A172 (cell line): ENCODE measurements around the gene CAMK2A. TPM values are rescaled to one million over a fixed set of nuclear protein-coding genes. Genes with fewer than 3 reads are reported as not detected.

ENCODE experiments used
- DNase-seq: peaks from one replicate; pipeline ENCODE4 v3.0.0-alpha.2; 2015; ENCODE audit warnings: low spot score
- total RNA-seq: library from RNA; depleted of rRNA; stranded (reverse); fragments of >200 nt; shearing (Covaris generic); gene quantifications from 2 replicates; pipeline ENCODE4 v1.2.3, GENCODE V29; 2014

Gene CAMK2A
- total RNA-seq, 1 experiment from 2014 or later = 1.2 TPM

DNA sequence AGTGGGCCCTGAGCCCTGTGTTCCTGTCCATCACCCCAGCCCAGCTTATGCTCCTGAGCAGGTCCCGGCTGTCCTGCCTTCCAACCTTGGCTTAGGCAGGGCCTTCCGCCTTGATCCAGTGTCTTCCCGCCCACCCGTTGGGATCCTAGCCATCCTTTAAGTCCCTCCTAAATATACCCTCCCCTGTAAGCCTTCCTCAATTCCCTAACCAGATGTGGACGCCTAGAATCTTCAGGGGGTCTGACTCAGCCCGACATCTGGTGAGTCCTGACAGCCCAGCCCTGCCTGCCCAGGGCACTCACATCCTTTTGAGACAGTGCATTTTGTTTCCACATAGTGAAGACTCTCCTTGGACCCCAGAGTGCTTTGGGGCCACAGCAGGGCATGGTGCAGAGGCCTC, 76.0 kb downstream of the CAMK2A start:
- no peak for DNase-seq

DNA sequence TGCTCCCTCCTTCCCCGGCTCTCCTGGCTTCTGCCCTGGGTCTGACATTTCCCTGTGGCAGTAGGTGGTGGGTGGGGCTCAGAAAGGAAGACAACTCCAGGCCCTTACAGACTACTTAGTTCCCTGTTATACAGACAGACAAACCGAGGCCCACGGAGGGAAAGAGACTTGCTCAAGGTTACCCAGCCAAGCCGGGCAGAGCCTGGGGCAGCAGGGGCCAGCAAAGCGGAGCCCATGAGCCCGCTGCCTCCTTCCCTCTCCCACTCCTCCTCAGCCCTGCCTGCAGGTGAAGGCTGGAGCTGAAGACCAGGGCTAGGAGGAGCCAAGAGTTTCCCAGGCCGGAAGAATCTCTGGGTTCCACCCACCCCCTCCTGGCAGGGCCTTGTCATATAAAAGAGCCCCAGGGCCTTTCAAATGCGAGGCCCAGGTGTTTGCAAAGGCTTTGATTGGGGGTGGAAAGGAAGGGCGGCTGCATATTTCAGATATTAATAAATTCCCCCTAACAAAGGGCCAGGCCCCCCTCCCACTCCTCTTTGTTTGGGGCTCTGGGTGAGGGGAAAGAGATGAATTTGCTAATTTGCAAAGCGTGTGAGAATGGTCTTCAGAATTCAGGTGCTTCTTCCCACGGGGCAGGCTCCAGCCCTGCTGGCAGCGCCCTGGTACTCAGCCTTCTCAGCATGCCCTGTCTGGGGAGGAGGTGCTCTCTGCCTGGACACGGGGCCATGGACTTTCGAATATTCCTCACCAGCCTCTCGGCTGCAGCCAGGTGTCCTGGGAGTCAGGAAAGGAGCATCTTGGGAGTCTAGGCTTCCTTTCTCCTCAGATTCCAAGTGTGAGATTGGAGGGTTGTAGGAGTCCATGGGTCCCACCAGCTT, 78.2 kb downstream of the CAMK2A start:
- DNase-seq = no peak

DNA sequence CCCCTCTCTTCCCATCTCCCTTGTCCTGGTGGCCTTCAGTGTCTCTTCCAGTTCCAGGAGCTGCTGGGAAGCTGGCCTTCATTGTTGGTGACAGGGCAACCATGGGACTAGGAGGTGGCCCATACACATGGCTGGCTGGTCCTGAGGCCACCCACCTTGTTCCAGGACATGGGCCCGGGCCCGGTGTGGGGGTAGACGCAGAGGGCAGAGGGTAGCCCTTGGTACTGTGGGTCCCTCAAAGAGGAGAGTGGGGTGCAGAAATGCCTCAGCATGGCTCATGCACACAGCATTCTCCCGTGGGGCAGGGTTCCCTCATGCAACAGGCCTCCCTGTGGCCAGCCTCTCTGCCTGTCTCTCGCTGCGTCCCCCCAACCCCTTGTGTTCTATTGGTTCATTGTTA, 78.9 kb downstream of the CAMK2A start:
- no peak for DNase-seq

DNA sequence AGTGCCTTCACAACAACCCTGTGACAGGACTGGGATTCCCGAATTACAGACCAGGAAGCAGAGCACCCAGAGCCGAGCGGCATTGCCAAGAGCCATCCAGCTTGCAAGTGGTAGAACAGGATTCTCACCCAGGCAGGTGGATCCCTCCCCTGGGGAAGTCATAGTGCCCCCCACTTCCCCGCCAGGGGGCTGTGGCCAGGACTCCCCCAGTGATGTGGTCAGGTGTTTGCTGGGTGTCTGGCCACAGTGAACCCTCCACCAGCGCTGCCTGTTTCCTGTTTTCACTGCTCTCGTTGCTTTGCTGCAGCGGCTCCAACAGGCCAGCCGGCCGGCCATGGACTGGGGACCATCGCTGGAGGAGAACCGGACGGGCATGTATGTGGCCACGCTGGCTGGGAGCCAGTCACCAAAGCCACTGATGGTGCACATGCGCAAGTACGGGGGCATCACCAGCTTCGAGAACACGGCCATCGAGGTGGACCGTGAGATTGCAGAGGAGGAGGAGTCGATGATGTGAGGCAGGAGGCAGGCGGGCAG, 80.4 kb downstream of the CAMK2A start:
- DNase-seq = peak; percentile 80

DNA sequence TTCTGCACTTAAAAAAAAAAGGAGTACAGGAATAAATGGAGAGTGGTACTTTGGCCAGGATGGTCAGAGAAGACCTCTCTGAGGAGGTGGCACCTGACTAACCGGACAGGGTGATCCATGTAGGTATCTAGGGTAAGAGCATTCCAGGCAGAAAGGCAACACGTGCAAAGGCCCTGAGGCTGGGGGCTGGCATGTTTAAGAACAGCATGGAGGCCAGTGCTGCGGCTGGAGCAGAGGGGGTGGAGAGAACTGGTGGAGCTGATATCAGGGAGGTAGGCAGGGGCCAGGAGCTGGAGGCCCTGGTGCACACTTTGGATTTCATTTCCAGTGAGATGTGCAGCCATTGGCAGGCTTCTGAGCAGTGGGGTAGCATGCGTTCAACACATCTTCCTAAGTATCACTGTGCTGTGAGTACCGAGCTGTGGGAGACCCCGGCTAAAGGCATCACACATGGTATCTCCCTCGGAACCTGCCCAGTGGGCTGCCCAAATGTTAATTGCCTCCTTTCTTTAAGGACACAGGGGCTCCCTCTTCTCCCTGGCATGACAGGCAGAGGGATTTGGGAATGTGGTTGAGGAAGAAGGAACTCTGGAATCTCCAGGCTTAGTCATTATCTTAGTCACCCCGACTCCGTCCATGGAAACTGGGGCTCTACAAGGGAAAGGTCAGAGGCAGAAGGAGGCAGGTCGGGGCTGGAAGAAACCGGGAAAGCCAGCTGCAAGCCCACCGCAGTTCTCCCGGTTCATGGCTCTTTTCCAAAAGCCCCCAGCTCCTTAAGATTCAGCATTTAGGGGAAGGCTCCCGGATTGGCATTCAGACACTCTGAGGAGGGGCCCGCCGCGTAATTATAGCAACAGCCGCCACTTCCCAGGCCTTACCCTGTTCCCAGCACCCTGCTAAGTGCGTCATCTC, 81.1 kb downstream of the CAMK2A start:
- DNase-seq = peak; percentile 88

DNA sequence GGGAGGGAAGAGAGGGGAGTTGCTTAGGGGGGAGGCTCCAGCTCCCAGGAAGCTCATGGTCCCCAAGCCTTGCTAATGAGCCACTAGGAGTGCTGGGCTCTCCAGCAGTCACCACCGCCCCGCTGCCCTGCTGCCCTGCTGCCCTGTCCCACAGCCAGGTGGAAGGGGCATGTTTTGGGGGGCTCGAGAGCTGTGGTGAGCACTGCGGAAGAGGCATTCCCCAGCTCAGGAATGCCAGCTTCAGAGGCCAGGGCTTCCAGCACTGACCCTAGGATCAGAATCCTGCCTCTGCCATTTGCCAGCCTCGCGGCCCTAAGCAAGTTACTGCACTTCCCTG, 82.8 kb downstream of the CAMK2A start:
- no peak for DNase-seq

DNA sequence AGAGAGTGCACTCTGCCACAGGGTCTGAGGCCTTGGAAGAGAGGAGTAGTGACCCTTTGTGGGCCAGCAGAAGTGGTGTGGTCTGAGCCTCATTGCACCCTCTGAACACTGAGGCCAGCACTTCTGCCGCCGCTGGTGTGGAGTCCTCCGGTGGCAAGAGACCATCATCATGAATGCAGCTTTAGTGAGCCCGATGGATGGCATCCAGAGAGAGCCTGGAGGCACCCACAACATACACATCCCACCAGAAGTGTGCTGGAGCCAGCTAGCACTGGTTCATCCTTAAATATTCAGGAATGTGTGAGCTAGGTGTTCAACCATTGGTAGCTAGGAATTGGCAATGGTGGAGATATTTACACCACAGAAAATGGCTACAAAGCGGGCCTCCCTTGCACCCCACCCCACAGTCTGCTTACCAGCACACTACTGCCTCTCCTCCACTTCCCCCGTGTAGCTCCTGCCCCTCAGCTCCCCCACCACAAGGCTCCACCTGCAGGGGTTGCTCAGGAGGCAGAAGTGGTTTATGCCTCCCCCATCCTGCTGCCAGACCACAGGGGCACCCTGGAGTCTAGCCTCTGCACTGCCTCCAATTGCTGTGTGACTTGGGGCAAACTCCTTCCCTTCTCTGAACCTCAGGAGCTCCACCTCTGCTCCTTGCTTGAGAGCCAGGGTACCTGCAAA, 83.3 kb downstream of the CAMK2A start:
- no peak for DNase-seq

DNA sequence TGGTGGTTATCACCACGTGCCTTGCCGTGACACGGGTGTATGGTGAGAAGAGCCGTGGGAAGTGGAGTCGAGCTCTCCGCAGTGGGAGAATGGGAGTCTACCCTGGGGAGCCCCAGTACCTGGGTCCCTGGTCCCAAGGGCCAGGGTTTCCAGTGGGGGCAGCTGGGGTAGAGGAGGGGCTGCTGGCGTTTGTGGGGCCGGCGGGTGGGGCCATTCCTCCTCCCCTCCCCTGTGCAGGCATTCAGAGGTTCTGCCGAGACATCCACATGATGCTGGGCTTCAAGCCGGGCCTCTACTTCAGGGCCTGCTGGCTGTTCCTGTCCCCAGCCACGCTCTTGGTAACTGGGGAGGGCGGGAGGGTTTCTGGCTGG, 85.0 kb downstream of the CAMK2A start:
- DNase-seq = no peak

DNA sequence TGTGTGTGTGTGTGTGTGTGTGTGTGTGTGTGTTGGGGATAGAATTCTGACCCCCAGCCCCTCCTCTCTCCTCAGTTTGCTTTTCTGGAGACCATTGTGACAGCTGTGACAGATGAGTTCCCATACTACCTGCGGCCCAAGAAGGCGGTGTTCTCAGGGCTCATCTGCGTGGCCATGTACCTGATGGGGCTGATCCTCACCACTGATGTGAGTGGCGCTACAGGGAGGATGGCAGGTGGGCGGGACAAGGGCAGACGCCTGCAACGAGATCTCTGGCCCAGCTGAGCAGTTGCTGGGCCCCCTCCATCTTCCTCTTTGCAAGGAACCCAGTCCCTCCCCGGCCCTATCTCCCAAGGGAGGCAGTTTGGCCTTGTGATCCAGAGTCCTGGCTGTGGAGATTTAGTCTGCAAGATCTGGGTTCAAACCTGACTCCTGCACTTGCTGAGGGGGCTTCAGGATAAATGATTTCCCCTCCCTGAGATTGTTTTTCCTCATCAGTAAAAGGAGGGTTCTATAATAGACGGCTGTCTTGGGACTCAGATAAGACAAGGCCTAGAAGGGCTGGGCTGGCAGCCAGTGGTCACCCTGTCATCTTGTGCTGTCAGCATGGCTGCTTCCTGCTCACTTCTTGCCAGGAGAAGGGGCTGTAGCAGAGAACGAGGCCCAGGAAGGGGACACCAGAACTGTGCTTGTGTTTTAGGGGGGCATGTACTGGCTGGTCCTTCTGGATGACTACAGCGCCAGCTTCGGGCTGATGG, 85.6 kb downstream of the CAMK2A start:
- DNase-seq = no peak

DNA sequence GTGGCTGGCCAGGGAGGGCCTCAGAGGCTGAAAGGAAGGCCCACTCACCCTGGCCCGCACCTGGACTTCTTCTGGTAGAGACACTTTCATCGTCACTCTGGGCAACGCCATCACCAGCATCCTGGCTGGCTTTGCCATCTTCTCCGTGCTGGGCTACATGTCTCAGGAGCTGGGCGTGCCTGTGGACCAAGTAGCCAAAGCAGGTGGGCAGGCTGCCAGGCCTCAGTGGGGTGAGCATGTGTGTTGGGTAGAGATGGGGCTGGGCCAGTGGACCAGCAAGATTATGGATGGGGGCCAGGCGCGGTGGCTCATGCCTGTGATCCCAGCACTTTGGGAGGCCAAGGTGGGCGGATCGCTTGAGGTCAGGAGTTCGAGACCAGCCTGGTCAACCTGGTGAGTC, 87.1 kb downstream of the CAMK2A start:
- no peak for DNase-seq

DNA sequence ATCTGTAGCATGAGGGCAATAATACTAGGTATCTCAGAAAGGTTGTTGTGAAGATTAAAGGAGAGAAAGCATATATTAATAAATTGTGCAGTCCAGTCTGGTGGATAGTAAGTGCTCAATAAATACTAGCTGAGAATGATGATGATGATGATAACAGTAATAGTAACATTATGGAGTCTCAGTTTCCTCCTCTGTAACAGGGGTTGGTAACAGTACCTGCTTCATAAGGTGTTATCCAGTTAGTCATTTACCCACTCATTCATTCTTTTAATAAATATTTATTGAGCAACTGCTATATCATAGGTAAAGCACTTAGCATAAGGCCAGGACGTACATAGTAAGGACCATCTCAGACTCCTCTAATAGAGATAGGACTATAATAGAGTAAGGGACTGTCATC, 92.1 kb downstream of the CAMK2A start:
- DNase-seq = no peak

DNA sequence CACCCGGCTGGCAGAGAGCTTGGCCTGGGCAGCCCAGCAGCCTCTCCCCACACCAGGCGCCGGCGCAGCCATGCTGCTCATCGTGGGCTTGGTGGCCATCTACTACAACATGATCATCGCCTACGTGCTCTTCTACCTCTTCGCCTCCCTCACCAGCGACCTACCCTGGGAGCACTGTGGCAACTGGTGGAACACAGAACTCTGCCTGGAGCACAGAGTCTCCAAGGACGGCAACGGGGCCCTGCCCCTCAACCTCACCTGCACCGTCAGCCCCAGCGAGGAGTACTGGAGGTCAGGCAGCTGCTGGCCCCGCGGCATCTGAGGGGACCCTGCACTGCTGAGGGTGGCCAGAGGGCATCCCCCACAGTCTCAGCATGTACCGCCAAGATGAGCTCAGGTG, 92.6 kb downstream of the CAMK2A start:
- DNase-seq = no peak

DNA sequence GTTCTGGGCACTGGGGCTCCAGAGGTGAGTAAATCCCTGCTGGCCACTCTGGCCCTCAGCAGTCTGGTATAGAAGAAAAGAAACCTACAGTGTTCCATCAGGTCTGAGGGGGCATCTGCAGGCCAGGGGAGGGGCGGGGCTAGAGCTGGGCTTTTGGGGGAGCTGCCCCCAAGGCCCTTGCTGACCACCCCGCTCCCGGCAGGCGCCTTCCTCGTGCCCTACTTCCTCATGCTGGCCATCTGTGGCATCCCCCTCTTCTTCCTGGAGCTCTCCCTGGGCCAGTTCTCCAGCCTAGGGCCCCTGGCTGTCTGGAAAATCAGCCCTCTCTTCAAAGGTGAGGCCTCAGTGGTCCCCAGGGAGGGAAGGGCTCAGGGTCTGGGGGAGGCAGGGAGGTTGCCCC, 93.1 kb downstream of the CAMK2A start:
- DNase-seq = no peak

DNA sequence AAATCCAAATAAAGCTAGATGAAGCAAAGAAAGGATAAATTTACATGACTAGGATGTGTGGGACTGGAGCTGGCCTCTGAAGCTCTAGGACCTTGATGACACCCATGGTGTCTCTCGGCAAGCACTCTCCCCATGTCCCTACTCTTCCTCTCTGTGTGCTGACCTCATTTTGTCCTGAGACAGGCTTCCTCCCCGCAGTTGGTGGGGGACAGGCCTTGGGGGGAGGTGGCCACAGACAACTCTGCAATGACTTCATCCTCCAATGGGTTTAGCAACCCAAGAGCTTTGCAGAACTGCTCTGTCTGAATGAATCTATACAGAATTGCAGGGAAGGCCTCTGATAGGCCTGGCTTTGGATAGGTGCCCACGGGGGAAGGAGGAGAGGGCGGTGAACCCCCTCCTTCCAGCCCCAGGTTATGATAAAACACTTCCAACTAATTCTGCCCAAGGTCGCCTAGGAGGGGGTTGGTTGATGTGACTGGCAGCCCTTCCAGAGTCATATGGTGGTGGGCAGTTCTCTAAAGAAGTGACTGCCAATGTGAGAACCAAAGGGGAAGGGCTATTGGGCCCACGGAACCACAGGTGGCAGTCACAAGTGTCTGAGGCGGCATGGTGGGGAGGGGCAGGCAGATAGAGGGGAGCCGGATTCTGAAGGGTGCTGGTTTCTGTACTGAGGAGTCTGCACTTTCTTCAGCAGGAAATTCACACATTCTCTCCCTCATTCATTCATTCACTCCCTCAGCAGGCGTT, 93.7 kb downstream of the CAMK2A start:
- DNase-seq = no peak

DNA sequence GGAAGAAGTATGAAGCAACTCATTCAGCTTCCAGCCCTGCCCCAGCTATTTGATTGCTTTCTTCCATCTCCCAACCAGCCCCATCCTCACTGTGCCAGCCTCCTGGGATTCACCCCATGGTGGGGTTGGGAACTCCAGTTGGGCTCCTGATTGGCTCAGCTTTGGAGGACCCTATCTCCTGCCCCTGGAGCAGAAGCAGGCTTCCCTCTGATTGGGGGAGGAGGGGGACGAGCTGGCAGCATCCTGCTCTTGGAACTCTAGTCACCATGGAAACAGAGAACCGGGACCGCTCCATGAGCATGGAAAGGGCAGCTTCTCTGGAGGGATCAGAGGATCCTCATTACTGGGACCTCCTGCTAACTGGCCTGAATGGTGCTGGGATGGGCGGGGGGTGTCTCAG, 97.1 kb downstream of the CAMK2A start:
- DNase-seq = no peak

DNA sequence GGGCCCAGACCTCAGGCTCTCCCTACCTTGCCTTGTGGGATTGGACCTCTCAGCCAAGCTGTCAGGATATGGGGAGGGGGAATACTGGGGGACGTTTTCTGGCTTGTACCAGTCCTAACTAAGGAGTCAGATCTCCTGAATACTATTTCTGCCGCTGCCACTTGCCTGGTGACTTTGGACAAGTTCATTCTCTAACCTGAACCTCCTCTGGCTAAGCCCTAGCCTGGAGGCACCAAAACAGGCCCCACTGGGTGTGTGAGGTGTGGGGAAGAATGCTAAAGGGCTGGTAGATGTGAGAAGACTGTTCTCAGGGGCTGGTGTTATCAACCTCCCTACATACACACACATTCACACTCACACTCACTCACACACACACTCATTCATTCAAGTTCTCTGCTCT, 98.6 kb downstream of the CAMK2A start:
- DNase-seq = no peak

DNA sequence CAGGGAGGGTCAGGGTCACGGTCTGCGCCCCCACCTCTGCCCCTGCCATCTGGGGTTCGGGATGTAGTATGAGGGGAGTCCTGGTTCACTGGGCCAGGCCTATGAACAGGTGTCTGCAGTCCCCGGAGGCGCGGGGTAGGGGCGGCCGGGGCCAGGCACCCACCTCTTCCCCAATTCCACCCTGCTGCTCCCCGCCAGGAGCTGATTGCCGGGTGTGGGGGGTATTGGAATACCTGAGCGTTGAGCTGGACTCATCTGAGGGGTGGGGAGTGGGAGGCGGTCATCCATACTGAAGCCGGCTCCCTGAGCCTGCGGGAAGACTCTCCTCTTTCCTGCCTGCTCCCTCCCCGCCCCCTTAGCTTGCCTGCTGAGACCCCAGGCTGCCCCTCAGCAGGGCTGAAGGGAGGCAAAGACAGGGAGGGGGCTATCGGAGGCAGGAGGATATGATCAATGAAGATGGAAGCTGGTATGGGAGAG, 99.0 kb downstream of the CAMK2A start:
- no peak for DNase-seq

DNA sequence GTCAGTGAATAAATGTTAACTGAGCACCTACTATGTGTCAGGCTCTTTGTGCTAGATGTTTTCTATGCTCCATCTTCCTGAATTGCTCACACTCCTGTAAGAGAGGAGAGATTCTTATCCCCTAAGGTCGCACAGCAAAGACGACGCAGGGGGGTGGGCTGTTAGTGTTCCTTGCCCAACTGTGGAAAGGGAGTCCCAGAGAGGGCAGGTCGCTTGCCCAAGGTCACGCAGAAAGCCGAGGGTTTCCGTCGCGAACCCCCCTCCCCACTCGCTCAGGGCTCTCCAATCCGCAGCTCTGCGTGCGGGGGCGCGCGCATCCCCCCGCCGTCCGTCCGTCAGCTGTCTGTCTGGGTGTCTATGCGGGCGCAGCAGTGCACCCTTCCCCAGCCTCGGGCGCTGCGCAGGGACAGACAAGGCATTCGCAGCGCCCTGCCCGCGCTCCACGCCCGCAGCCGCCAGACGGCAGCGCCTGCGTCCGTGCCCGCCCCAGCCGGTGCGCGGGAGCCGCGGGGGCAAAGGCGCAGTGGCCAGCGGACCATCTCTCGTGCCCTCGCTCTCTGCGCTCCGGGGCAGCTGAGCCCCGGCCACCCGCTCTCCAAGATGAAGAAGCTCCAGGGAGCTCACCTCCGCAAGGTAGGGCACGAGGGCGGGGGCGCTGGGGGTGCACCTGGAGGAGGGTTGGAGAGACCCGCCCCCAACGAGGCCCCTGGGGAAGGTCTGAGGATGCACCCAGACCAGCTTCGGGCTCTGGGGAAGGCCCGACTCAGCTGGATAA, 99.7 kb downstream of the CAMK2A start, which contains the start of gene SLC6A7:
TSS of gene SLC6A7 (plus strand) at position 335 of the 775 bp plus-strand sequence. CDS start at position 601, 266 bp downstream.
- DNase-seq = no peak

DNA sequence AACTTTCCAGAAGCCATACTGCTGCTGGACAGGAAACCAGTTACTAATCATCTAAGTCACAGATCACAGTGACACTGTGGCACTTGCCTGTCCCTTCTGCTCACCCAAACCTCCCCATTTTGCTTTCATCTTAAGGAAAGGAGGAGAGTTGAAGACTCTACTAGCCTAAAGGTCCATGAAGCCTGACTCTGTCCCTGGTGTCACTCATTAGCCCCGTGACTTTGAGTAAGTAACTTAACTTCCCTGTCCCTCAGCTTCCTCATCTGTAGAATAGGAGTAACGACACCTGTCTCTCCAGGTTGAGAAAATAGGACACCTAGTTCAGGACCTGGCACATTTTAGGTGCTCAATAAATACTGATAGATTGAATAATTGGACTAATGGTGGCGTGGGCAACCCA, 100.2 kb downstream of the CAMK2A start:
- no peak for DNase-seq
